Uterus (tissue), 4 donors: ENCODE results near the gene UBE2K. TPM values are rescaled to one million over a fixed set of nuclear protein-coding genes. Genes with fewer than 3 reads are reported as not detected.
A peak's percentile ranks its signal among the peaks of the same experiment; 100 is the strongest.
"Not testable (repeated sequence)": the region's sequence is repeated elsewhere in the genome, so short reads cannot be mapped to it uniquely, and the experiment has no call there.

Experiments
- DNase-seq, 2 donors: peaks; one replicate each; pipeline ENCODE4 v3.0.0-alpha.2; 2019 to 2020
- H3K27ac ChIP-seq, 2 donors: fragments of 200-600 bp; sonication (generic); 1 replicate in 1 of 2; 2 replicates in 1 of 2; pipeline ENCODE4 v1.5.1; 2016 to 2018
- H3K27me3 ChIP-seq, 2 donors: fragments of 200-600 bp; sonication (generic); one replicate each; pipeline ENCODE4 v1.5.1; 2018 to 2019; ENCODE audit warnings: control low read depth in 1 of 2
- H3K36me3 ChIP-seq, 2 donors: fragments of 200-600 bp; sonication (generic); one replicate each; pipeline ENCODE4 v1.5.1; 2019; ENCODE audit warnings: control low read depth in 1 of 2
- H3K4me1 ChIP-seq, 2 donors: fragments of 200-600 bp; sonication (generic); one replicate each; pipeline ENCODE4 v1.5.1; 2018 to 2019; ENCODE audit warnings: control low read depth in 1 of 2
- H3K4me3 ChIP-seq, 2 donors: fragments of 200-600 bp; sonication (generic); 1 replicate in 1 of 2; 2 replicates in 1 of 2; pipeline ENCODE4 v1.5.1; 2018 to 2019; ENCODE audit warnings: mild to moderate bottlenecking in 1 of 2
- H3K9me3 ChIP-seq, 2 donors: fragments of 200-600 bp; sonication (generic); one replicate each; pipeline ENCODE4 v1.5.1; 2019; ENCODE audit warnings: control low read depth in 1 of 2
- CTCF ChIP-seq, 4 experiments: fragments of 200-600 bp in 2 of 4; fragments of 450-650 bp in 2 of 4; sonication (generic) in 2 of 4; IDR thresholded peaks; one replicate each; pipeline ENCODE4 v1.5.1; 2016 to 2019; ENCODE audit warnings: antibody characterized with exemption in 4 of 4, mild to moderate bottlenecking in 2 of 4, moderate library complexity in 1 of 4
- POLR2A ChIP-seq, 2 donors: fragments of 450-650 bp; IDR thresholded peaks; one replicate each; pipeline ENCODE4 v1.6.1; 2016; ENCODE audit warnings: antibody characterized with exemption in 2 of 2, mild to moderate bottlenecking in 1 of 2, moderate library complexity in 1 of 2
- intact Hi-C: fragments of 100-400 bp; cut with DNase I; formaldehyde crosslinking; loops from one replicate; pipeline ENCODE4 v1.15.1; 2023; ENCODE audit warnings: low total_unique reads
- total RNA-seq, 4 donors: library from RNA; depleted of rRNA in 3 of 4; stranded (reverse); fragments of >200 nt in 3 of 4; gene quantifications; one replicate each; pipeline versions ENCODE4 v1.1.0 to v1.2.4, GENCODE V29; 2014 to 2023
- donor health status: DM: yes; HTN: yes; CAD: no.

The UBE2K gene
- 100 to 1,000 TPM in 1 of 4 donors, 10 to 100 TPM in 3; 38.8 to 142 (median 61.5) TPM for total RNA-seq

GRCh38 chr4:39697740-39698423, at the start of gene UBE2K:
Gene UBE2K, plus strand, starts transcription at chr4:39698136. Its CDS starts 192 bp downstream, at chr4:39698328.
- Histone ChIP-seq H3K9me3 (no peaks in the 10 kb centered on the region), H3K4me1 (peaks cover 0 to 6% of the 10 kb centered on the region in 2 donors)

GRCh38 chr4:39648213-39648612, 49.7 kb upstream of the UBE2K start:
- H3K9me3 ChIP-seq: no peaks in the 10 kb centered on the region
- TF ChIP-seq CTCF (IDR thresholded peaks at IDR 0.05) (no peak), POLR2A (IDR thresholded peaks at IDR 0.05) (no peak)
- H3K36me3 ChIP-seq: no peaks in the 10 kb centered on the region
- no peak overlapping the region for H3K27ac ChIP-seq
- H3K27me3 ChIP-seq: no peaks in the 10 kb centered on the region
- H3K4me1 ChIP-seq: no peaks in the 10 kb centered on the region
- intact Hi-C loops: no loop called here
- no peak overlapping the region for H3K4me3 ChIP-seq
- no peak for DNase-seq

More at GRCh38 chr4:39697740-39698423, at the start of gene UBE2K:
- Histone ChIP-seq H3K27me3 (no peaks in the 10 kb centered on the region), H3K27ac (peak within 1 kb of the TSS; percentile 92 to 95), H3K4me3 (peak within 1 kb of the TSS; percentile 61 to 95), H3K36me3 (no peaks in the 10 kb centered on the region)
- TF ChIP-seq POLR2A (IDR thresholded peaks at IDR 0.05): peak; percentile 61 to 85
- peak in 2 of 4 experiments; percentile 2 to 29 for TF ChIP-seq CTCF (IDR thresholded peaks at IDR 0.05)
- intact Hi-C loops: loop anchor here (2.0 to 10.0 kb wide), 2 partner anchors 173 to 279 kb away; partner anchors contain the start of genes PDS5A and UGDH
- DNase-seq: peak; percentile 79 to 91

GRCh38 chr4:39648827-39649558, 48.9 kb upstream of the UBE2K start:
- no peaks in the 10 kb centered on the region for H3K4me1 ChIP-seq
- no peak overlapping the region for H3K4me3 ChIP-seq
- no peak overlapping the region for H3K27ac ChIP-seq
- intact Hi-C loops: no loop called here
- H3K36me3 ChIP-seq: no peaks in the 10 kb centered on the region
- no peak for DNase-seq
- no peaks in the 10 kb centered on the region for H3K27me3 ChIP-seq
- no peak for TF ChIP-seq POLR2A (IDR thresholded peaks at IDR 0.05)
- no peak for TF ChIP-seq CTCF (IDR thresholded peaks at IDR 0.05)
- H3K9me3 ChIP-seq: no peaks in the 10 kb centered on the region

- Histone ChIP-seq H3K27me3 (no peaks in the 10 kb centered on the region), H3K4me1 (no peaks in the 10 kb centered on the region), H3K9me3 (no peaks in the 10 kb centered on the region), H3K27ac (no peak overlapping the region), H3K4me3 (no peak overlapping the region), H3K36me3 (no peaks in the 10 kb centered on the region)
- intact Hi-C loops: no loop called here
- no peak for DNase-seq
- TF ChIP-seq CTCF (IDR thresholded peaks at IDR 0.05): no peak
- no peak for TF ChIP-seq POLR2A (IDR thresholded peaks at IDR 0.05)
Observed at GRCh38 chr4:39649639-39650265, 48.2 kb upstream of the UBE2K start.

- intact Hi-C loops, H3K9me3 ChIP-seq, H3K27ac ChIP-seq, H3K36me3 ChIP-seq, DNase-seq, H3K4me3 ChIP-seq, H3K27me3 ChIP-seq, H3K4me1 ChIP-seq: not testable (repeated sequence)
Observed at GRCh38 chr4:39651586-39651985, 46.4 kb upstream of the UBE2K start.
